HG02943 (cell line): ENCODE data around the gene FBLN1.

Experiments used
- ATAC-seq: cut with Tn5 transposase; IDR thresholded peaks from one replicate; pipeline ENCODE4 v1.9.1; 2021; ENCODE audit warnings: mild to moderate bottlenecking, low read depth, moderate library complexity; ENCODE audit not compliant: unreplicated experiment

The FBLN1 gene

GRCh38 chr22:45649809-45650208 lies 147.1 kb downstream of the FBLN1 start:
- no peak for ATAC-seq

GRCh38 chr22:45650721-45651120 lies 148.0 kb downstream of the FBLN1 start:
- ATAC-seq, result no peak
